HCT116 (cell line): ENCODE data around the gene ZNF148. TPM values are rescaled to one million over a fixed set of nuclear protein-coding genes. Genes with fewer than 3 reads are reported as not detected.

Experiments
- ATAC-seq: fragments of 200-7000 bp; cut with Tn5 transposase; 2 replicates; pipeline ENCODE4 v1.9.1; 2020; ENCODE audit warnings: mild to moderate bottlenecking, moderate library complexity
- BruUV-seq: library from RNA; stranded (reverse); fragments of 400-500 nt; replicated peaks from 2 replicates; lab custom pipeline; 2021; lab: Mats Ljungman, UMichigan
- CTCF ChIA-PET: fragments of 300-600 bp; sonication (Branson Sonifier 250); formaldehyde crosslinking; loops from one replicate; lab custom pipeline; 2021; ENCODE audit warnings: antibody characterized with exemption; lab: Charles Lee
- POLR2A ChIA-PET: fragments of 300-600, 350-600 bp; sonication (Branson Sonifier 250); formaldehyde crosslinking; loops from one replicate; lab custom pipeline; 2021; ENCODE audit warnings: antibody characterized with exemption; lab: Charles Lee
- RAD21 ChIA-PET, 2 experiments: fragments of 300-600 bp; sonication (Branson Sonifier 250); formaldehyde crosslinking; loops; one replicate each; lab custom pipeline; 2023; ENCODE audit warnings: low total read pairs in 2 of 2; ENCODE audit not compliant: uncharacterized antibody in 2 of 2, unreplicated experiment in 2 of 2, low non-redundant PET in 1 of 2; lab: Charles Lee
- DNase-seq: peaks from one replicate; pipeline ENCODE4 v3.0.0-alpha.2; 2010; ENCODE audit warnings: low read depth, low spot score
- H2AFZ ChIP-seq: fragments of 200-600 bp; shearing (Covaris generic), sonication (generic); 2 replicates; pipeline ENCODE4 v1.6.1; 2017; ENCODE audit warnings: low read depth, mixed run types, mixed read lengths, antibody characterized with exemption, low read length; ENCODE audit not compliant: poor library complexity, severe bottlenecking
- H3K27ac ChIP-seq: 2 replicates; pipeline ENCODE4 v1.5.1; 2012; ENCODE audit warnings: low read depth, low read length
- H3K27me3 ChIP-seq: fragments of 200-600 bp; sonication (generic); 2 replicates; pipeline ENCODE4 v1.6.1; 2016; ENCODE audit warnings: mixed run types, low read length, mixed read lengths; ENCODE audit not compliant: insufficient read depth
- H3K36me3 ChIP-seq, 2 experiments: fragments of 200-500 bp in 1 of 2; fragments of 200-600 bp in 1 of 2; sonication (Bioruptor generic) in 1 of 2; sonication (generic) in 1 of 2; 2 replicates each; pipeline versions ENCODE4 v1.5.1 to v1.6.1; 2014 to 2016; ENCODE audit warnings: low read length in 2 of 2, inconsistent platforms in 1 of 2, mixed read lengths in 1 of 2, mixed run types in 1 of 2; ENCODE audit not compliant: insufficient read depth in 2 of 2, control insufficient read depth in 1 of 2
- H3K4me1 ChIP-seq, 2 experiments: fragments of 200-600 bp in 1 of 2; sonication (generic) in 1 of 2; 2 replicates each; pipeline versions ENCODE4 v1.5.1 to v1.6.1; 2012 to 2017; ENCODE audit warnings: low read length in 2 of 2, inconsistent platforms in 1 of 2, mild to moderate bottlenecking in 1 of 2, mixed read lengths in 1 of 2, mixed run types in 1 of 2, moderate library complexity in 1 of 2; ENCODE audit not compliant: insufficient read depth in 2 of 2, control insufficient read depth in 1 of 2
- H3K4me2 ChIP-seq: fragments of 200-600 bp; sonication (generic); 2 replicates; pipeline ENCODE4 v1.6.1; 2017; ENCODE audit warnings: mixed run types, low read length, mixed read lengths
- H3K4me3 ChIP-seq, 2 experiments: fragments of 200-600 bp in 1 of 2; sonication (generic) in 1 of 2; replicated peaks in 1 of 2; 2 replicates each; pipeline ENCODE4 v1.5.1; 2011 to 2016; ENCODE audit warnings: low read length in 2 of 2, control low read depth in 1 of 2, low read depth in 1 of 2, mild to moderate bottlenecking in 1 of 2, mixed read lengths in 1 of 2, mixed run types in 1 of 2
- H3K79me2 ChIP-seq: fragments of 200-600 bp; sonication (generic); 2 replicates; pipeline ENCODE4 v1.6.1; 2017; ENCODE audit warnings: mild to moderate bottlenecking, mixed run types, low read length, moderate library complexity, mixed read lengths; ENCODE audit not compliant: insufficient read depth
- H3K9ac ChIP-seq: fragments of 200-600 bp; sonication (generic); 2 replicates; pipeline ENCODE4 v1.6.1; 2016; ENCODE audit warnings: low read length, mixed read lengths
- H3K9me2 ChIP-seq: fragments of 200-600 bp; sonication (generic), shearing (Covaris generic); 2 replicates; pipeline ENCODE4 v1.6.1; 2017; ENCODE audit warnings: mixed run types, mild to moderate bottlenecking, moderate library complexity; ENCODE audit not compliant: insufficient read depth
- H3K9me3 ChIP-seq, 2 experiments: fragments of 200-500 bp in 1 of 2; fragments of 200-600 bp in 1 of 2; sonication (Bioruptor generic) in 1 of 2; sonication (generic) in 1 of 2; 2 replicates each; pipeline ENCODE4 v1.6.1; 2014 to 2017; ENCODE audit warnings: low read length in 2 of 2, mixed read lengths in 2 of 2, inconsistent platforms in 1 of 2, low read depth in 1 of 2, mild to moderate bottlenecking in 1 of 2, mixed run types in 1 of 2, moderate library complexity in 1 of 2; ENCODE audit not compliant: control insufficient read depth in 1 of 2, insufficient read depth in 1 of 2
- H4K20me1 ChIP-seq: fragments of 200-600 bp; sonication (generic), shearing (Covaris generic); 2 replicates; pipeline ENCODE4 v1.6.1; 2017; ENCODE audit warnings: mixed run types, mild to moderate bottlenecking, moderate library complexity; ENCODE audit not compliant: insufficient read depth
- CBX3 ChIP-seq: IDR thresholded peaks from 2 replicates; pipeline ENCODE4 v1.6.1; 2012; ENCODE audit warnings: low read depth
- EGR1 ChIP-seq: IDR thresholded peaks from 2 replicates; pipeline ENCODE4 v1.6.1; 2012; ENCODE audit warnings: low read depth
- ELF1 ChIP-seq: IDR thresholded peaks from 2 replicates; pipeline ENCODE4 v1.6.1; 2012; ENCODE audit warnings: low read depth, borderline replicate concordance
- POLR2A ChIP-seq: IDR thresholded peaks from 2 replicates; pipeline ENCODE4 v1.7.0; 2011; ENCODE audit warnings: borderline replicate concordance; ENCODE audit not compliant: insufficient read depth, insufficient read length; ENCODE audit errors: extremely low read depth
- REST ChIP-seq: IDR thresholded peaks from 2 replicates; pipeline ENCODE4 v1.6.1; 2012; ENCODE audit warnings: low read depth
- SRF ChIP-seq: IDR thresholded peaks from 2 replicates; pipeline ENCODE4 v1.6.1; 2012; ENCODE audit warnings: low read depth
- YY1 ChIP-seq: IDR thresholded peaks from 2 replicates; pipeline ENCODE4 v1.6.1; 2011; ENCODE audit warnings: low read length, low read depth, moderate library complexity, mild to moderate bottlenecking; ENCODE audit not compliant: insufficient replicate concordance; ENCODE audit errors: extremely low read depth
- ZBTB33 ChIP-seq: IDR thresholded peaks from 2 replicates; pipeline ENCODE4 v1.6.1; 2011; ENCODE audit warnings: mild to moderate bottlenecking, low read length, moderate library complexity; ENCODE audit not compliant: insufficient replicate concordance; ENCODE audit errors: extremely low read depth
- ZNF274 ChIP-seq: fragments of 200-500 bp; sonication (Bioruptor generic); IDR thresholded peaks from 2 replicates; pipeline ENCODE4 v1.6.1; 2014; ENCODE audit warnings: mild to moderate bottlenecking, low read depth, low read length, inconsistent platforms
- intact Hi-C: fragments of 100-400 bp; cut with micrococcal nuclease; formaldehyde crosslinking; loops from 2 replicates; pipeline ENCODE4 v1.10.0; 2022
- total RNA-seq: library from RNA; stranded (reverse); gene quantifications from one replicate; pipeline ENCODE4 v1.2.1, GENCODE V29; 2021; ENCODE audit not compliant: unreplicated experiment

The ZNF148 gene
- total RNA-seq, 1 experiment from 2014 or later: 35.0 TPM

DNA sequence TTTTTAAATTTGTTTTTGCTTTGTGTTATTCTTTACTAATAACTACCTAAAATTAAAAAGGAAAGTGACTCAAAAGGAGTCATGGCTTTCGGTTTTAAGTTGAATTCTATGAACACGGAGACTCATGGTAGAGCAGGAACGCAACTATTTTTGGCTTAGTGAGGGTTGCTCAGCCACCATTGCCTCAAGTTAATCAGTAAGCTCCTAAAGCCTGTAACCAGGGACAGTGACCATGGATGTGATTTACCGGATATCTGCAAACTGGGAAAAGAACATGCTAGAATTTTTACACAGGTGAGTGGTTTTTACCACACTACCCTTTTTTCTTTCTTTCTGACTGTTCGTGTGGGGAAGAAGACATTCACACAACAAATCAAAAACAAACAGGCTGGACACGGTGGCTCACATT is 174.4 kb downstream of the ZNF148 start:
- Histone ChIP-seq H3K36me3 (no peaks in the 10 kb centered on the region), H3K9me2 (no peaks in the 10 kb centered on the region), H3K9me3 (no peaks in the 10 kb centered on the region), H3K27ac (no peak overlapping the region), H3K9ac (no peak overlapping the region), H3K27me3 (no peaks in the 10 kb centered on the region), H3K4me2 (no peak overlapping the region), H4K20me1 (no peaks in the 10 kb centered on the region), H3K4me3 (no peak overlapping the region), H2AFZ (no peak overlapping the region), H3K4me1 (no peaks in the 10 kb centered on the region), H3K79me2 (peaks cover 26% of the 10 kb centered on the region)
- TF ChIP-seq ZBTB33 (no peak), ELF1 (no peak), REST (no peak), POLR2A (no peak), ZNF274 (no peak), SRF (no peak), CBX3 (no peak), YY1 (no peak), EGR1 (no peak)
- ChIA-PET CTCF (no interaction called here), POLR2A (no interaction called here), RAD21 (no interaction called here)
- ATAC-seq (no peak), DNase-seq (no peak)
- no TSS peak for BruUV-seq
- intact Hi-C loops: no loop called here
